K562 (cell line): ENCODE data around the gene SUMF1. TPM values are rescaled to one million over a fixed set of nuclear protein-coding genes. Genes with fewer than 3 reads are reported as not detected.

Source experiments
- CREB1 ChIP-seq, 2 experiments: sonication (generic) in 1 of 2; formaldehyde crosslinking in 1 of 2; IDR thresholded peaks; 2 replicates each; pipeline versions ENCODE4 v1.6.1 to v1.8.0; 2012 to 2022; ENCODE audit warnings: inconsistent platforms in 1 of 2, mild to moderate bottlenecking in 1 of 2, missing genetic modification reagents in 1 of 2, moderate library complexity in 1 of 2
- ERF ChIP-seq: fragments of 450-650 bp; formaldehyde crosslinking; IDR thresholded peaks from 2 replicates; pipeline ENCODE4 v1.4.0; 2020; ENCODE audit warnings: mild to moderate bottlenecking, mixed read lengths
- FOXK1 ChIP-seq: sonication (generic); formaldehyde crosslinking; IDR thresholded peaks from 2 replicates; pipeline ENCODE4 v1.8.0; 2022; ENCODE audit warnings: missing genetic modification reagents, mild to moderate bottlenecking, borderline replicate concordance
- GATA2 ChIP-seq: sonication (generic); formaldehyde crosslinking; IDR thresholded peaks from 2 replicates; pipeline ENCODE4 v1.4.0; 2020; ENCODE audit warnings: mild to moderate bottlenecking, missing genetic modification reagents
- HDAC6 ChIP-seq: IDR thresholded peaks from 2 replicates; pipeline ENCODE4 v1.6.1; 2012; ENCODE audit warnings: low read depth, mild to moderate bottlenecking, control low read depth, inconsistent platforms, low read length, moderate library complexity
- HNRNPLL ChIP-seq: fragments of 200-400 bp; formaldehyde crosslinking; IDR thresholded peaks from 2 replicates; pipeline ENCODE4 v1.6.1; 2017; ENCODE audit warnings: low read length, low read depth, mild to moderate bottlenecking; ENCODE audit not compliant: poor library complexity, severe bottlenecking
- KDM1A ChIP-seq, 2 experiments: fragments of 450-650 bp; IDR thresholded peaks; 2 replicates each; pipeline ENCODE4 v1.6.1; 2016; ENCODE audit warnings: mild to moderate bottlenecking in 2 of 2
- LCOR ChIP-seq: sonication (generic); formaldehyde crosslinking; IDR thresholded peaks from 2 replicates; pipeline ENCODE4 v1.8.0; 2022; ENCODE audit warnings: mild to moderate bottlenecking, missing genetic modification reagents
- MAZ ChIP-seq, 2 experiments: fragments of 450-650 bp in 1 of 2; sonication (generic) in 1 of 2; formaldehyde crosslinking; IDR thresholded peaks in 1 of 2; conservative IDR thresholded peaks in 1 of 2; 2 replicates each; pipeline versions ENCODE4 v1.4.0 to v1.5.0; 2020; ENCODE audit warnings: mild to moderate bottlenecking in 1 of 2, missing genetic modification reagents in 1 of 2
- MECOM ChIP-seq: fragments of 250-450 bp; sonication (Bioruptor Pico); IDR thresholded peaks from 2 replicates; pipeline ENCODE4 v1.8.0; 2022; ENCODE audit warnings: inconsistent platforms
- MYBL2 ChIP-seq, 2 experiments: fragments of 450-650 bp in 1 of 2; sonication (generic) in 1 of 2; formaldehyde crosslinking in 1 of 2; IDR thresholded peaks; 2 replicates each; pipeline versions ENCODE4 v1.6.1 to v1.8.1; 2017 to 2022; ENCODE audit warnings: borderline replicate concordance in 1 of 2, inconsistent platforms in 1 of 2, low read depth in 1 of 2, mild to moderate bottlenecking in 1 of 2, missing genetic modification reagents in 1 of 2, moderate library complexity in 1 of 2
- NELFE ChIP-seq: IDR thresholded peaks from 2 replicates; pipeline ENCODE4 v1.6.1; 2011; ENCODE audit warnings: mild to moderate bottlenecking; ENCODE audit not compliant: insufficient read depth, insufficient read length
- PHF20 ChIP-seq: fragments of 450-650 bp; IDR thresholded peaks from 2 replicates; pipeline ENCODE4 v1.6.1; 2018; ENCODE audit not compliant: partially characterized antibody
- POLR2AphosphoS5 ChIP-seq: IDR thresholded peaks from 2 replicates; pipeline ENCODE4 v1.6.1; 2011; ENCODE audit warnings: mild to moderate bottlenecking, low read depth, low read length, moderate library complexity; ENCODE audit not compliant: control insufficient read depth, insufficient read depth
- WHSC1 ChIP-seq: IDR thresholded peaks from one replicate; pipeline ENCODE4 v1.6.1; 2012; ENCODE audit warnings: low read length, control low read depth, inconsistent platforms
- ZNF57 ChIP-seq: fragments of 450-650 bp; formaldehyde crosslinking; IDR thresholded peaks from 2 replicates; pipeline ENCODE4 v1.4.0; 2020; ENCODE audit warnings: mild to moderate bottlenecking, moderate library complexity
- ZNF586 ChIP-seq: fragments of 450-650 bp; formaldehyde crosslinking; conservative IDR thresholded peaks from 2 replicates; pipeline ENCODE4 v1.4.0; 2020; ENCODE audit warnings: mild to moderate bottlenecking, moderate library complexity
- ZNF785 ChIP-seq: fragments of 250-450 bp; sonication (Bioruptor Pico); IDR thresholded peaks from 2 replicates; pipeline ENCODE4 v1.4.0; 2020; ENCODE audit warnings: mild to moderate bottlenecking
- polyA plus RNA-seq, 8 experiments: library from polyadenylated mRNA; depleted of rRNA in 4 of 8; stranded (reverse) in 5 of 8; unstranded in 3 of 8; fragments of >200 nt; fragmentation: Nextera tagmentation in 2 of 8; fragmentation: Illumina TruSeq in 1 of 8; extraction: Ambion mirVana in 2 of 8; extraction: Trizol in 1 of 8; gene quantifications; 2 replicates each; pipeline versions ENCODE4 v1.2.1 to v1.2.3, GENCODE V29; 2011 to 2014; ENCODE audit warnings: inconsistent platforms in 1 of 8, missing spikeins in 1 of 8
- total RNA-seq, 7 experiments: library from RNA; depleted of rRNA in 6 of 7; stranded (reverse); fragments of >200 nt in 6 of 7; fragmentation: Illumina TruSeq in 2 of 7; extraction: Trizol in 2 of 7; gene quantifications; 2 replicates each; pipeline versions ENCODE4 v1.2.1 to v1.2.3, GENCODE V29; 2011 to 2021; ENCODE audit warnings: low replicate concordance in 1 of 7
- TF ChIP-seq, protein P1 (sequence below), 2 experiments: fragments of 250-450 bp in 1 of 2; fragments of 450-650 bp in 1 of 2; sonication (Bioruptor Pico) in 1 of 2; IDR thresholded peaks; 2 replicates each; pipeline versions ENCODE4 v1.6.1 to v1.8.0; 2016 to 2021; ENCODE audit warnings: mild to moderate bottlenecking in 2 of 2, moderate library complexity in 2 of 2, missing compliant biosample characterization in 1 of 2, missing genetic modification characterization in 1 of 2
- TF ChIP-seq, protein P2 (sequence below), 2 experiments: fragments of 200-800 bp in 1 of 2; sonication (Bioruptor generic) in 1 of 2; sonication (generic) in 1 of 2; formaldehyde crosslinking in 1 of 2; IDR thresholded peaks in 1 of 2; conservative IDR thresholded peaks in 1 of 2; 2 replicates each; pipeline versions ENCODE4 v1.5.0 to v1.6.1; 2016 to 2020; ENCODE audit warnings: missing compliant biosample characterization in 1 of 2, missing genetic modification characterization in 1 of 2, missing genetic modification reagents in 1 of 2
- TF ChIP-seq, protein P3 (sequence below): fragments of 250-450 bp; sonication (Bioruptor Pico); IDR thresholded peaks from 2 replicates; pipeline ENCODE4 v1.5.0; 2020; ENCODE audit warnings: mild to moderate bottlenecking
- TF ChIP-seq, protein P4 (sequence below): fragments of 250-450 bp; sonication (Bioruptor Pico); IDR thresholded peaks from 2 replicates; pipeline ENCODE4 v1.8.0; 2021; ENCODE audit warnings: moderate library complexity, mild to moderate bottlenecking, inconsistent platforms

Gene SUMF1
- total and polyA plus RNA-seq, 9 of the 15 experiments (the other 6 are each of a cell fraction or from before 2014, with no cell fraction given): 1.3 to 7.4 (median 4.2) TPM

DNA sequence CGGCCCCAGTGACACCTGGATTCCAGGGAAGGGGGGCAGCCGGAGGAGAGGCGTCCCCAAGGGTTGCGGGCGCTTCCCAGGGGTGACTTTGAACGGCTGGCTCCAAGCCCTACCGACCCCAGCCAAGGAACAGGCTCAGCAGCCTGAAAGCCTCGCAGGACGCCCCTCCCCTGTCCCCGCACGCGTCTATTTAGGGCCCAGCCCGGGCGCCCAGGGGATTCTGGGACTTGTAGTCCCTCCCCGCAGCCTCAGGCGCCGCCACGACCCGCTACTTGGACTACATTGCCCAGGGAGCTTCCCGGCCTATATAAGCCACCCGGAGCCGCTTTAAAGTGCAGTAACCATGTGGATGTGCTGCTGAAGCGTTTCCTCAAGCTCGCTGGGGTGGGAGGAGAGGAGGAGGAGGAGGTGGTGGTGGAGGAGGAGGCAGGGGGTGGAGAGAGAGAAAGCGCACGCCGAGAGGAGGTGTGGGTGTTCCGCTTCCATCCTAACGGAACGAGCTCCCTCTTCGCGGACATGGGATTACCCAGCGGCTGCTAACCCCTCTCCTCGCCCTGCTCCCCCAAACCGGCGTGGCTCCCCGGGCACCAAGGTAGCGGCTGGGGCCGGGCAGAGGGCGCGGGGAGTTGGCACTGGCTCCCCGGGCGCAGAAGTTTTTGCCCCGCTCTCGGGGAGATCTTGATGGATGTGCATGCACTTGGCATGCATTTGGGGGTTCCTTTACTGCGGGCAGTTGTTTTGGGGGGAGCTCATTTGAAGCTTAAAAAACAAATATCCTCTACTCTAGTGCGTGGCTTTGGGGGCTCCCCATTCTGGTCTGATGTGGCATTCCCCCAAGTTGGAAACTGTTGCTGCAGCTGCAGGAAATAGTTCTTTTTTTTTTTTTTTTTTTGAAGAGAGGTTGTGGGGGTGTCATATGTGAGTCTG, 26.2 kb upstream of the SUMF1 start, which contains the start of gene ITPR1 (continued):
- TF ChIP-seq, protein P1, sequence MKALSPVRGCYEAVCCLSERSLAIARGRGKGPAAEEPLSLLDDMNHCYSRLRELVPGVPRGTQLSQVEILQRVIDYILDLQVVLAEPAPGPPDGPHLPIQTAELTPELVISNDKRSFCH (CRISPR knock-in tag; IDR thresholded peaks at IDR 0.05): no peak
- TF ChIP-seq, protein P1 (tag; IDR thresholded peaks at IDR 0.05): peak; percentile 34; the same call in 1 of the 2 replicates
- TF ChIP-seq ZNF586 (CRISPR knock-in tag): no peak
- TF ChIP-seq, protein P2, sequence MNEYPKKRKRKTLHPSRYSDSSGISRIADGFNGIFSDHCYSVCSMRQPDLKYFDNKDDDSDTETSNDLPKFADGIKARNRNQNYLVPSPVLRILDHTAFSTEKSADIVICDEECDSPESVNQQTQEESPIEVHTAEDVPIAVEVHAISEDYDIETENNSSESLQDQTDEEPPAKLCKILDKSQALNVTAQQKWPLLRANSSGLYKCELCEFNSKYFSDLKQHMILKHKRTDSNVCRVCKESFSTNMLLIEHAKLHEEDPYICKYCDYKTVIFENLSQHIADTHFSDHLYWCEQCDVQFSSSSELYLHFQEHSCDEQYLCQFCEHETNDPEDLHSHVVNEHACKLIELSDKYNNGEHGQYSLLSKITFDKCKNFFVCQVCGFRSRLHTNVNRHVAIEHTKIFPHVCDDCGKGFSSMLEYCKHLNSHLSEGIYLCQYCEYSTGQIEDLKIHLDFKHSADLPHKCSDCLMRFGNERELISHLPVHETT (CRISPR knock-in tag; conservative IDR thresholded peaks at IDR 0.05 in 1 of 2, IDR thresholded peaks at IDR 0.05 in 1 of 2): peak in 1 of 2 experiments; percentile 70; a peak in 1 of 4 replicates
- TF ChIP-seq HDAC6: no peak
- 0 out of 2 replicates have a peak, but pooled peaks have one; percentile 82 for TF ChIP-seq FOXK1 (CRISPR knock-in tag)
- peak; percentile 92 to 99 for TF ChIP-seq MAZ (CRISPR knock-in tag; conservative IDR thresholded peaks at IDR 0.05 in 1 of 2, IDR thresholded peaks at IDR 0.05 in 1 of 2)
- TF ChIP-seq NELFE: peak; percentile 86
- TF ChIP-seq CREB1 (IDR thresholded peaks at IDR 0.05): peak; percentile 77
- TF ChIP-seq CREB1 (CRISPR knock-in tag; IDR thresholded peaks at IDR 0.05): peak; percentile 77; the same call in 1 of the 2 replicates
- TF ChIP-seq, protein P3, sequence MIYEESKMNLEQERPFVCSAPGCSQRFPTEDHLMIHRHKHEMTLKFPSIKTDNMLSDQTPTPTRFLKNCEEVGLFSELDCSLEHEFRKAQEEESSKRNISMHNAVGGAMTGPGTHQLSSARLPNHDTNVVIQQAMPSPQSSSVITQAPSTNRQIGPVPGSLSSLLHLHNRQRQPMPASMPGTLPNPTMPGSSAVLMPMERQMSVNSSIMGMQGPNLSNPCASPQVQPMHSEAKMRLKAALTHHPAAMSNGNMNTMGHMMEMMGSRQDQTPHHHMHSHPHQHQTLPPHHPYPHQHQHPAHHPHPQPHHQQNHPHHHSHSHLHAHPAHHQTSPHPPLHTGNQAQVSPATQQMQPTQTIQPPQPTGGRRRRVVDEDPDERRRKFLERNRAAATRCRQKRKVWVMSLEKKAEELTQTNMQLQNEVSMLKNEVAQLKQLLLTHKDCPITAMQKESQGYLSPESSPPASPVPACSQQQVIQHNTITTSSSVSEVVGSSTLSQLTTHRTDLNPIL (CRISPR knock-in tag): 0 out of 2 replicates have a peak, but pooled peaks have one; percentile 17
- 0 out of 2 replicates have a peak, but pooled peaks have one; percentile 9 for TF ChIP-seq ZNF57
- TF ChIP-seq KDM1A (IDR thresholded peaks at IDR 0.05): no peak
- TF ChIP-seq PHF20: peak; percentile 32
- no peak for TF ChIP-seq ZNF785 (CRISPR knock-in tag)
- TF ChIP-seq LCOR (CRISPR knock-in tag): peak; percentile 97
- TF ChIP-seq WHSC1: no peak
- no peak for TF ChIP-seq MYBL2 (IDR thresholded peaks at IDR 0.05; ENCODE audit: low read depth)
- no peak for TF ChIP-seq MYBL2 (CRISPR knock-in tag; IDR thresholded peaks at IDR 0.05; ENCODE audit: borderline replicate concordance)
- TF ChIP-seq HNRNPLL: peak; percentile 43
- TF ChIP-seq, protein P4, sequence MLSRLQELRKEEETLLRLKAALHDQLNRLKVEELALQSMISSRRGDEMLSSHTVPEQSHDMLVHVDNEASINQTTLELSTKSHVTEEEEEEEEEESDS (CRISPR knock-in tag): no peak
- no peak for TF ChIP-seq GATA2
- TF ChIP-seq MECOM (CRISPR knock-in tag): no peak
- TF ChIP-seq ERF: no peak
- peak; percentile 99 for TF ChIP-seq POLR2AphosphoS5
